Caco-2 (cell line): Measurements from ENCODE around the gene ICA1. TPM values are rescaled to one million over a fixed set of nuclear protein-coding genes. Genes with fewer than 3 reads are reported as not detected.

Experiments used
- BruUV-seq: library from RNA; stranded (reverse); fragments of 400-500 nt; replicated peaks from 2 replicates; lab custom pipeline; 2021; lab: Mats Ljungman, UMichigan
- CTCF ChIA-PET: fragments of 300-600 bp; sonication (Branson Sonifier 250); formaldehyde crosslinking; loops from one replicate; lab custom pipeline; 2022; ENCODE audit warnings: antibody characterized with exemption; lab: Charles Lee
- POLR2A ChIA-PET: fragments of 300-600 bp; sonication (Branson Sonifier 250); formaldehyde crosslinking; loops from one replicate; lab custom pipeline; 2022; ENCODE audit warnings: antibody characterized with exemption; lab: Charles Lee
- DNase-seq, 2 experiments: peaks; one replicate each; pipeline versions ENCODE4 v3.0.0 to v3.0.0-alpha.2; 2020 to 2022
- H3K27me3 ChIP-seq: replicated peaks from 2 replicates; pipeline ENCODE4 v1.6.0; 2011; ENCODE audit warnings: low read length; ENCODE audit not compliant: control insufficient read depth, insufficient read depth
- H3K36me3 ChIP-seq: 2 replicates; pipeline ENCODE4 v1.5.1; 2011; ENCODE audit warnings: low read length; ENCODE audit not compliant: control insufficient read depth, insufficient read depth
- H3K4me1 ChIP-seq: fragments of 250-450 bp; sonication (Bioruptor Pico); 2 replicates; pipeline ENCODE4 v1.5.1; 2020; ENCODE audit warnings: mild to moderate bottlenecking
- H3K4me3 ChIP-seq: 2 replicates; pipeline ENCODE4 v1.5.1; 2011; ENCODE audit warnings: low read depth, mild to moderate bottlenecking, control low read depth, low read length
- H3K9me3 ChIP-seq: fragments of 250-450 bp; sonication (Bioruptor Pico); 2 replicates; pipeline ENCODE4 v1.5.1; 2020; ENCODE audit warnings: mild to moderate bottlenecking, moderate library complexity
- H3K27ac Mint-ChIP-seq: one replicate; pipeline ENCODE4 v1.8.0; 2022; ENCODE audit warnings: mixed read lengths; ENCODE audit not compliant: unreplicated experiment
- H3K27me3 Mint-ChIP-seq: one replicate; pipeline ENCODE4 v1.8.0; 2022; ENCODE audit warnings: mixed read lengths; ENCODE audit not compliant: insufficient read depth, unreplicated experiment
- H3K36me3 Mint-ChIP-seq: one replicate; pipeline ENCODE4 v1.8.0; 2022; ENCODE audit warnings: mild to moderate bottlenecking, mixed read lengths; ENCODE audit not compliant: insufficient read depth, unreplicated experiment
- H3K4me1 Mint-ChIP-seq: one replicate; pipeline ENCODE4 v1.8.0; 2022; ENCODE audit warnings: low read depth, mixed read lengths; ENCODE audit not compliant: unreplicated experiment
- H3K4me3 Mint-ChIP-seq: one replicate; pipeline ENCODE4 v1.8.0; 2022; ENCODE audit warnings: mild to moderate bottlenecking, moderate library complexity, mixed read lengths; ENCODE audit not compliant: unreplicated experiment
- H3K9me3 Mint-ChIP-seq: one replicate; pipeline ENCODE4 v1.8.0; 2022; ENCODE audit warnings: mixed read lengths; ENCODE audit not compliant: unreplicated experiment
- intact Hi-C: fragments of 100-400 bp; cut with micrococcal nuclease; formaldehyde crosslinking; loops from one replicate; pipeline ENCODE4 v1.10.0; 2022; ENCODE audit not compliant: unreplicated experiment
- total RNA-seq: library from RNA; stranded (reverse); gene quantifications from 2 replicates; pipeline ENCODE4 v1.2.3, GENCODE V29; 2022
- TF ChIP-seq, protein P1 (sequence below), 2 experiments: fragments of 200-600 bp in 1 of 2; IDR thresholded peaks; 1 replicate in 1 of 2; 2 replicates in 1 of 2; pipeline versions ENCODE4 v1.5.1 to v1.8.0; 2011 to 2022; ENCODE audit warnings: antibody characterized with exemption in 1 of 2, control low read depth in 1 of 2, inconsistent platforms in 1 of 2, low read depth in 1 of 2, low read length in 1 of 2, mild to moderate bottlenecking in 1 of 2, moderate library complexity in 1 of 2; ENCODE audit not compliant: insufficient read depth in 1 of 2, severe bottlenecking in 1 of 2, unreplicated experiment in 1 of 2

ICA1 gene
- total RNA-seq, 1 experiment from 2014 or later, result 34.2 TPM

DNA sequence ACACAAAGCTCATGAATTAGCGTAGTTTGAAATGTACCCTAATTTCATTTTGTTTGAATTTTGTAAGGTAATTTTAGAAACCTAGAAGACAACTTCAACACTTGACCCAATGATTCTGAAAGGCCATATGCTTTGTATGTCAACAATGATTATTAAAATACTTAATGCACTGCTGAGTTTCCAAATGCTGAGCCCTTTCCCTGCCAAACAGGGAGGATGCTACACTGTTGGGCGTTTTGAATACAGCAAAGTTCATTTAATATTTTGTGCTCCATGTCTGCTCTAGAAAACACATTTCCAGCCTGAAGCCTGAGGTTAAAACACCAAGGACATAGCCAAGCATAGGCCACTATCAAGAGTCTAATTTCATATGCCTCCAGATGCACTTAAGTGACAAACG, 99.8 kb downstream of the ICA1 start:
- TF ChIP-seq, protein P1, sequence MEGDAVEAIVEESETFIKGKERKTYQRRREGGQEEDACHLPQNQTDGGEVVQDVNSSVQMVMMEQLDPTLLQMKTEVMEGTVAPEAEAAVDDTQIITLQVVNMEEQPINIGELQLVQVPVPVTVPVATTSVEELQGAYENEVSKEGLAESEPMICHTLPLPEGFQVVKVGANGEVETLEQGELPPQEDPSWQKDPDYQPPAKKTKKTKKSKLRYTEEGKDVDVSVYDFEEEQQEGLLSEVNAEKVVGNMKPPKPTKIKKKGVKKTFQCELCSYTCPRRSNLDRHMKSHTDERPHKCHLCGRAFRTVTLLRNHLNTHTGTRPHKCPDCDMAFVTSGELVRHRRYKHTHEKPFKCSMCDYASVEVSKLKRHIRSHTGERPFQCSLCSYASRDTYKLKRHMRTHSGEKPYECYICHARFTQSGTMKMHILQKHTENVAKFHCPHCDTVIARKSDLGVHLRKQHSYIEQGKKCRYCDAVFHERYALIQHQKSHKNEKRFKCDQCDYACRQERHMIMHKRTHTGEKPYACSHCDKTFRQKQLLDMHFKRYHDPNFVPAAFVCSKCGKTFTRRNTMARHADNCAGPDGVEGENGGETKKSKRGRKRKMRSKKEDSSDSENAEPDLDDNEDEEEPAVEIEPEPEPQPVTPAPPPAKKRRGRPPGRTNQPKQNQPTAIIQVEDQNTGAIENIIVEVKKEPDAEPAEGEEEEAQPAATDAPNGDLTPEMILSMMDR (IDR thresholded peaks at IDR 0.05; ENCODE audit: insufficient read depth in 1 of 2, low read depth in 1 of 2, low read length in 1 of 2, severe bottlenecking in 1 of 2, unreplicated experiment in 1 of 2), result no peak
- Histone ChIP-seq H3K4me1 (no peaks in the 10 kb centered on the region), H3K9me3 (no peaks in the 10 kb centered on the region), H3K27me3 (no peaks in the 10 kb centered on the region), H3K36me3 (no peaks in the 10 kb centered on the region), H3K4me3 (no peak overlapping the region)
- Mint-ChIP-seq H3K36me3 (no peaks in the 10 kb centered on the region), H3K27me3 (no peaks in the 10 kb centered on the region), H3K4me1 (no peaks in the 10 kb centered on the region), H3K4me3 (no peak overlapping the region), H3K9me3 (no peaks in the 10 kb centered on the region), H3K27ac (no peak overlapping the region)
- no peak for DNase-seq
- POLR2A ChIA-PET, result no interaction called here
- intact Hi-C loops, result no loop called here
- CTCF ChIA-PET, result no interaction called here
- BruUV-seq, result no TSS peak

DNA sequence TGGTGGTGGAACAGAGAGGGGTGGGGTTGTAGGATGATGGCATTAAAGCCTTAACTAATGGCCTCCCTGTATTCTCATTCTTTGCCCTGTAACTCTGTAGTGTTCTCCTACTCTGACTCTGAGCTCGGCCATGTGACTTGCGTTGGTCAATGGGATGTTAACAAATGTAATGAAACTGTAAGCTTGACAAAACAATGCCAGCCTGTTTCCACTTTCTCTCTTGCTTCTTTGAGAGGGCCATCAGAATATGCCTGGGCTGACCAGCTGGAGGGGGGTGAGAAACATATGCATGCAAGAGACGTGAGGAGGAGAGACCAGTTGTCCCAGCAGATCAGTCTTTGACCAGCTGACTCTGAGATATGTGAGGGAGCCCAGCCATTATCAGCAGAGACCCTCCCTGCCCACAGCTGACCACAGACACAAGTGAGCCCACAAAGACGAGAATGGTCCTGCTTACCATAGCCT, 100.6 kb downstream of the ICA1 start:
- Histone ChIP-seq H3K27me3 (no peaks in the 10 kb centered on the region), H3K9me3 (no peaks in the 10 kb centered on the region), H3K4me1 (no peaks in the 10 kb centered on the region), H3K4me3 (no peak overlapping the region), H3K36me3 (no peaks in the 10 kb centered on the region)
- H3K4me3 Mint-ChIP-seq, result no peak overlapping the region
- ChIA-PET CTCF (no interaction called here), POLR2A (no interaction called here)
- no peaks in the 10 kb centered on the region for H3K36me3 Mint-ChIP-seq
- TF ChIP-seq, protein P1 (IDR thresholded peaks at IDR 0.05; ENCODE audit: insufficient read depth in 1 of 2, low read depth in 1 of 2, low read length in 1 of 2, severe bottlenecking in 1 of 2, unreplicated experiment in 1 of 2), result no peak
- no peaks in the 10 kb centered on the region for H3K4me1 Mint-ChIP-seq
- no peak for DNase-seq
- BruUV-seq, result no TSS peak
- intact Hi-C loops, result no loop called here
- no peak overlapping the region for H3K27ac Mint-ChIP-seq
- H3K9me3 Mint-ChIP-seq, result no peaks in the 10 kb centered on the region
- no peaks in the 10 kb centered on the region for H3K27me3 Mint-ChIP-seq

DNA sequence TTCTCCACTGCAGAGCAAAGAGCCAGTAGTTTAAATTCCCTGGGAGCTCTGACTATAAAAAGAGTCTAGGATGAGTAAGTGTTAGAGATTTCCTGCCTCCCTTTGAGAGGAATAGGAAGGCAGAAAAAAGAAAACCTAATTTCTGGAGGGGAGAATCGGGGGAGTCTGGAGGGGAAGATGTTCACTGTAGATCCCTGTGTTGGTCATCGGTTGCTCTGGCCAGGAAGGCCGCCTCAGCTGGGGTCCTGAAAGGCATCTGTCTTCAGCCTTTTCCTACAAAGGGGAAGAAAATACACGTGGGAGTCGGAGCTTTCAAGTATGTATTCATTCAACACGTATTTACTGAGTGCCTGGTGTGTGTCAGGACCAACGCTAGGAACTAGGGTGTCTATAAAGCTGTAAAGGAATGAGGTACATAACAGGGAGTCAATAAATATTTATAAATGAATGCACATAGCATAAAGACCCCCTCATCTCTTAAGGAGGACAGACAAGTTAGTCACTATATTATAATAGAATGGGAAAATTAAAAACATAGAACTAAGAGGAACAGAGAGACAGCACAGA, 101.1 kb downstream of the ICA1 start:
- no peaks in the 10 kb centered on the region for H3K4me1 Mint-ChIP-seq
- Histone ChIP-seq H3K36me3 (no peaks in the 10 kb centered on the region), H3K9me3 (no peaks in the 10 kb centered on the region), H3K4me3 (no peak overlapping the region), H3K4me1 (no peaks in the 10 kb centered on the region), H3K27me3 (no peaks in the 10 kb centered on the region)
- no TSS peak for BruUV-seq
- intact Hi-C loops, result no loop called here
- H3K27ac Mint-ChIP-seq, result no peak overlapping the region
- no peak for DNase-seq
- no peaks in the 10 kb centered on the region for H3K27me3 Mint-ChIP-seq
- ChIA-PET POLR2A (no interaction called here), CTCF (no interaction called here)
- H3K4me3 Mint-ChIP-seq, result no peak overlapping the region
- H3K36me3 Mint-ChIP-seq, result no peaks in the 10 kb centered on the region
- no peaks in the 10 kb centered on the region for H3K9me3 Mint-ChIP-seq
- TF ChIP-seq, protein P1 (IDR thresholded peaks at IDR 0.05; ENCODE audit: insufficient read depth in 1 of 2, low read depth in 1 of 2, low read length in 1 of 2, severe bottlenecking in 1 of 2, unreplicated experiment in 1 of 2), result no peak
